Keratinocyte (primary cell): ENCODE data around the gene TRPM3. TPM values are rescaled to one million over a fixed set of nuclear protein-coding genes. Genes with fewer than 3 reads are reported as not detected.

Source experiments
- DNase-seq: peaks from one replicate; pipeline ENCODE4 v3.0.0-alpha.2; 2011; ENCODE audit warnings: low read depth, missing footprints, low spot score
- FAIRE-seq: peaks from 2 replicates; lab custom pipeline; 2011; peaks lifted over from hg19 to GRCh38; lab: Jason Lieb, UNC
- H2AFZ ChIP-seq: 2 replicates; pipeline ENCODE4 v1.6.0; 2012; ENCODE audit warnings: low read length, control low read depth, inconsistent platforms; ENCODE audit not compliant: control insufficient read depth
- H3K27ac ChIP-seq: 2 replicates; pipeline ENCODE4 v1.5.1; 2011; ENCODE audit warnings: low read length; ENCODE audit not compliant: control insufficient read depth, insufficient read depth
- H3K27me3 ChIP-seq: 3 replicates; pipeline ENCODE4 v1.6.0; 2011; ENCODE audit warnings: low read length; ENCODE audit not compliant: control insufficient read depth, insufficient read depth; ENCODE audit errors: extremely low read depth
- H3K36me3 ChIP-seq, 2 experiments: 2 replicates in 1 of 2; 3 replicates in 1 of 2; pipeline ENCODE4 v1.5.1; 2011; ENCODE audit warnings: low read length in 2 of 2, mild to moderate bottlenecking in 1 of 2; ENCODE audit not compliant: control insufficient read depth in 2 of 2, insufficient read depth in 2 of 2; ENCODE audit errors: extremely low read depth in 1 of 2
- H3K4me1 ChIP-seq: 3 replicates; pipeline ENCODE4 v1.5.1; 2011; ENCODE audit warnings: low read length; ENCODE audit not compliant: control insufficient read depth, insufficient read depth; ENCODE audit errors: extremely low read depth
- H3K4me2 ChIP-seq: 3 replicates; pipeline ENCODE4 v1.6.0; 2011; ENCODE audit warnings: low read depth, low read length; ENCODE audit not compliant: control insufficient read depth, insufficient read depth; ENCODE audit errors: extremely low read depth
- H3K4me3 ChIP-seq, 3 experiments: fragments of 200-600 bp in 1 of 3; sonication (generic) in 1 of 3; 2 replicates in 2 of 3; 3 replicates in 1 of 3; pipeline ENCODE4 v1.5.1; 2011 to 2016; ENCODE audit warnings: low read length in 3 of 3, mild to moderate bottlenecking in 3 of 3, control low read depth in 2 of 3, inconsistent platforms in 1 of 3, low read depth in 1 of 3, mixed read lengths in 1 of 3, mixed run types in 1 of 3, moderate library complexity in 1 of 3; ENCODE audit not compliant: control insufficient read depth in 2 of 3, insufficient read depth in 2 of 3; ENCODE audit errors: extremely low read depth in 1 of 3
- H3K79me2 ChIP-seq: 2 replicates; pipeline ENCODE4 v1.6.0; 2012; ENCODE audit warnings: low read length; ENCODE audit not compliant: control insufficient read depth, insufficient read depth
- H3K9ac ChIP-seq: 3 replicates; pipeline ENCODE4 v1.6.0; 2011; ENCODE audit warnings: low read length; ENCODE audit not compliant: control insufficient read depth, insufficient read depth; ENCODE audit errors: extremely low read depth
- H3K9me1 ChIP-seq: 3 replicates; pipeline ENCODE4 v1.6.0; 2011; ENCODE audit warnings: low read length; ENCODE audit not compliant: control insufficient read depth, insufficient read depth; ENCODE audit errors: extremely low read depth
- H3K9me3 ChIP-seq: 2 replicates; pipeline ENCODE4 v1.5.1; 2012; ENCODE audit warnings: low read depth, low read length; ENCODE audit not compliant: control insufficient read depth
- H4K20me1 ChIP-seq: 3 replicates; pipeline ENCODE4 v1.6.0; 2011; ENCODE audit warnings: low read length; ENCODE audit not compliant: control insufficient read depth, insufficient read depth; ENCODE audit errors: extremely low read depth
- CTCF ChIP-seq, 3 experiments: IDR thresholded peaks in 1 of 3; conservative IDR thresholded peaks in 1 of 3; optimal IDR thresholded peaks in 1 of 3; 2 replicates in 2 of 3; 3 replicates in 1 of 3; pipeline versions ENCODE3 to v1.5.1; 2011; ENCODE audit warnings: low read length in 3 of 3, mild to moderate bottlenecking in 3 of 3, moderate library complexity in 2 of 3, control low read depth in 1 of 3, inconsistent platforms in 1 of 3; ENCODE audit not compliant: insufficient read depth in 2 of 3; ENCODE audit errors: extremely low read depth in 1 of 3
- EZH2 ChIP-seq: IDR thresholded peaks from one replicate; pipeline ENCODE4 v1.6.1; 2012; ENCODE audit warnings: inconsistent platforms, mild to moderate bottlenecking, low read length, moderate library complexity
- dilution Hi-C: fragments of 300-500 bp; cut with MboI; formaldehyde crosslinking; loops from one replicate; pipeline ENCODE4 v1.7.0; 2020; ENCODE audit warnings: low sequenced_read_pairs; ENCODE audit not compliant: extremely low pct_ligation_motif_present
- polyA plus RNA-seq, 5 experiments: library from polyadenylated mRNA; depleted of rRNA in 3 of 5; stranded (reverse) in 3 of 5; stranded (forward) in 1 of 5; unstranded in 1 of 5; fragments of >200 nt; gene quantifications; 1 replicate in 1 of 5; 2 replicates in 3 of 5; 3 replicates in 1 of 5; pipeline versions ENCODE4 v1.2.1 to v1.2.3, GENCODE V29; 2011 to 2012; ENCODE audit warnings: missing spikeins in 2 of 5, low read depth in 1 of 5, low replicate concordance in 1 of 5

TRPM3 gene
- polyA plus RNA-seq, 1 donor (not counting 4 experiments of a cell fraction or from before 2014, with no cell fraction given), result 0.03 TPM

DNA sequence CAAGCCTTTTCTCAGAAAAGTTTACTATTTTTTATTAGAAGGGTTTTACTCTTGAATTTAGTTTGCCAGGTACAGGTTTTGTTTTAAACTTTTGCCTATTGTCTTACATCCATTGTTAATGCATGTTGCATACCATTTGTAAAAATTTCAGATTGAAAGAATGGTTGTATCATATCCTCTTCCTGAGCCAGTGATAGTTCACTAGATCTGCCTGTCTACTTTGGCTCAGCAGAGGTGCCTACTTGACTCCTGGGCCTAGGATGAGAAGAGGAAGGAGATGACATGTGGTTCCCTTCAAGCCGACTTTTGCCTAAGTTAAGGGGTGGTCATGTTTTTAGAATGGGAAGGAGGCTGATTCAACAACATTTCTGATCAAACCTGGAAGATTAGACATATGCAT is 232.9 kb downstream of the TRPM3 start:
- Histone ChIP-seq H3K9me1 (no peaks in the 10 kb centered on the region), H3K9ac (no peak overlapping the region), H3K9me3 (no peaks in the 10 kb centered on the region), H3K36me3 (no peaks in the 10 kb centered on the region), H3K27ac (no peak overlapping the region), H3K27me3 (no peaks in the 10 kb centered on the region), H4K20me1 (no peaks in the 10 kb centered on the region), H2AFZ (no peak overlapping the region), H3K4me3 (no peak overlapping the region), H3K4me2 (no peak overlapping the region), H3K79me2 (no peaks in the 10 kb centered on the region), H3K4me1 (no peaks in the 10 kb centered on the region)
- TF ChIP-seq CTCF (optimal IDR thresholded peaks at IDR 0.05 in 1 of 3, IDR thresholded peaks at IDR 0.05 in 1 of 3, conservative IDR thresholded peaks at IDR 0.05 in 1 of 3; ENCODE audit: extremely low read depth in 1 of 3, insufficient read depth in 2 of 3, low read length in 3 of 3) (no peak), EZH2 (no peak)
- FAIRE-seq (no peak), DNase-seq (no peak)
- dilution Hi-C loops, result no loop called here

DNA sequence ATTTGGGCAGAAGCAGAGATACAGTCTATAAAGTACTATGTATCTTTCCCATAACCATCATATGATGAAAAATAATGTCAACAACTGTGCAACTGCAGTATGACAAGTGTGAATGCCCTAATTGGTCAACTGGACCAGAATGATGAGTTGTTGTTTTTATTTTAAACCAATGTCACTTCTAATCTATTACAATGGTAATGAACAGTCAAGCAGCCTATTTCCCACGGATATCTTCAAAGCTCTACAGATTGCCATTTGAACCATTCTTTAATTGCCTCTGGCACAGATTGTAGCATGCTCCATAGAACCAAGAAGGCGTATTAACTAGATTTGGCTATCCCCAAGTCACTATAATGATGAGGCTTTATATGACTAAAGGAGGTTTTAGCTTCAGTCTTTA is 233.6 kb downstream of the TRPM3 start:
- no peak for FAIRE-seq
- Histone ChIP-seq H3K9ac (no peak overlapping the region), H3K79me2 (no peaks in the 10 kb centered on the region), H3K27ac (no peak overlapping the region), H3K4me3 (no peak overlapping the region), H3K4me1 (no peaks in the 10 kb centered on the region), H3K36me3 (no peaks in the 10 kb centered on the region), H3K9me3 (no peaks in the 10 kb centered on the region), H3K4me2 (no peak overlapping the region), H3K27me3 (no peaks in the 10 kb centered on the region), H4K20me1 (no peaks in the 10 kb centered on the region), H2AFZ (no peak overlapping the region), H3K9me1 (no peaks in the 10 kb centered on the region)
- dilution Hi-C loops, result no loop called here
- DNase-seq, result no peak
- TF ChIP-seq CTCF (optimal IDR thresholded peaks at IDR 0.05 in 1 of 3, IDR thresholded peaks at IDR 0.05 in 1 of 3, conservative IDR thresholded peaks at IDR 0.05 in 1 of 3; ENCODE audit: extremely low read depth in 1 of 3, insufficient read depth in 2 of 3, low read length in 3 of 3) (no peak), EZH2 (no peak)
